Activated T-cell treated with anti-CD3 and anti-CD28 coated beads for 24 hours (primary cell): ENCODE results near the gene CAMK1D.

Experiments used
- DNase-seq: peaks from one replicate; pipeline ENCODE4 v3.0.0-alpha.2; 2020; ENCODE audit warnings: low read depth

CAMK1D gene

DNA sequence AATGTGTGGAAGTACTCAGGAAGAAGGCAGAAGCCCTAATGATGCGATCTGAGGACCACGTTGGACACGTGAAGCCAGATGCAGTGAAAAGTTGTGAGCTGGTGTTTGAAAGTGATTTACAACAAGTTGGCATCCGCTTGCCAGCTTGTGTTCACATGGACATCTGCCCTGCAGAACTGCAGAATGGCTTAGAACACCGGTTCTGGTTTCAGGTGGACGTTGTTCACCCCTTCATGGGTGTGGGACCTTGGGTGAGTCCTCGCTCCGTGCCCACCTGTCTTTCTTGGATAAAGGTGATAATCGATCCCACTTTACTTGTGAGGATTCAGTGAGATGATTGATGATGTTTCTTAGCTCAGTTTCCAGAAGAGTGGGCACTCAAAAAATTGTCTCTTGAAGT is 53.8 kb downstream of the CAMK1D start:
- DNase-seq: no peak

DNA sequence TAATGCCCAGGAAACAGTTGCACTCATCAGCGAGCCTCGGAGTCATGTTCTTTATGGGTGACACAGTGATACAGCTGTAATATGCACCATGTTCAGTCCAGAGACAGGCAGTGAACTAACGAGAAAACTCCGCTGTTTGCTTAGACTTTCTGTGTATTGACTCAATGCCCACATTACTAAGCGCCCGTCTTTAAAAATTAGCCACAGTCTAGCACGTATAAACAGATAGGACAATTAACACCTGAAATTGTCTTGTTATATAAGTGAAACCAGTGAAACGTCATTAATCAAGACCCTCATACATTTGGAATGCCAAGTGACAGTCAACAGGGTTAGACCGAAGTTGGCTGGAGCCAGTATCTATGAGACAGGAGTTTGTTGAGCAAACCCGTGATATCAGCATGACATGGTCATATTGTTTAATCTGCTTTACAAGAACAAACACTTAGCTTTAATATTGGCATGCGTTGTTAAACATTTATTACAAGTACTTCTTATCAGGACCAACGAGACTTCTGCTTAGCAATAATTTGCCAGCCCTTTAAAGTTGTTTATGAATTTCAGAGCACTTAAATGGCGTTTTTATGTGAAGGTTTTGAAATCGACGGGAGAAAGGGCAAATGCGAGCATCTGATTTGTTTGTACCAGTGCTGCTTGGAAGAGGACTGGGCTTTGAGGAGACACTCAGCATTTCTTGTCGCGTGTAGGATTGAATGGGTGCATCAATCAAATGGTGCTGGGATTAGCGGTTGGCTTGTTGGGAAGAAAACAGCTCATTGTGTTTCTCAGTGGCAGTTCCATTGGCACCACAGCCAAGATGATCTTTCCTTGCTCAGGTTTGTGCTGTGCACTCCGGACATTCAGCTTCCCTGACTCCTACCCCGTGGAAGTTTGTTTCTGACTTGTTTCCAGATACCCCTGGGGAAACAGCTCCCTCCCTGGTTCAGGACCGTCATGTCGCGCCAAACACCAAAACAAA is 56.3 kb downstream of the CAMK1D start:
- no peak for DNase-seq

DNA sequence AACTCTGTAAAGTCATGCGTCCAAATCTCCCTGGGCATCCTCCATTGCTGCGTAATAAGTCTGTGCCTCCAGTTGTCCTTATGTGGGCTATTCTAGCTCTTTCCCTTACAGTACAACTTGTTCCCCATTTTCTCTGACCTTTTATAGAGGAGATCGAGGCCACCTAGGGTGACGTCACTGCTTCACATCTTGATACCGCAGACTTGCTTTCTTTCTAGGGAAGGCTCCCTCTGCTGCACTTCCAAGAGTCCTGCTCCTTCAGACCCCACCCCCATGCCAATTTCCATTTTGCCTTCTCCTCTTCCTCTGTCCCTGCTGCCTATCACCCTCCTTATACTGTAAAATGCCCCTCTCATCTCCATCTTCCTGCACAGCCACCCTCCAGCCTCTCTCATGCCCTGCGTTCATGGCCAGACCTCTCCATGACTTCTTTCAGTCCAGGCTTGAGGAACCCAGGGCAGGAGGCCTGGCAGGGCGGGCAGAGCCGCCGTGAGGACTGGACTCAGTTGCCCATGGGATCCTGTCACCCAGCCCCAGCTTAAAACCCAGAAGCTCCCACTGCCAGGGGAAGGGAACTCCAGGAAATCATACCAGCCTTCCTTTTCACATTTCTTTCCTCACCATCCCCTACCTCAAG is 57.5 kb downstream of the CAMK1D start:
- DNase-seq: no peak

DNA sequence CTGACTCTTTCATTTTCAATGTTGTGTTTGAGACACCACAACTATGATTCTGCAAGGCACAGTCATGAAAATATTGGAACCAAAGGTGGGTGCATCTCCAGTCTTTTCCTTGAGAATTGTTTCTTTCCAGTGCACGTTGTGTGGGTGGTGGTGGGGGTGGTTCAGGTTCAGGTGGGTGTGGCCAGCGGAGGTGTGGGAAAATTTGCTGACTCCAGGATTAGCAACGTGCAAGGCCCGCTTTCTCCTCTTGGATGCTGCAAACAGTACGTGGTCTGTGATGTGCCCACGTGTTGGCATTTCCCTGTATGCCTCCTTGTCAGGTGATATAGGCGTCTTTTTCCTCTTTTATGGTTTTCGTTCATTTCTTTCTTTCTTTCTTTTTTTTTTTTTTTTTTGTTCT is 59.1 kb downstream of the CAMK1D start:
- DNase-seq: no peak

DNA sequence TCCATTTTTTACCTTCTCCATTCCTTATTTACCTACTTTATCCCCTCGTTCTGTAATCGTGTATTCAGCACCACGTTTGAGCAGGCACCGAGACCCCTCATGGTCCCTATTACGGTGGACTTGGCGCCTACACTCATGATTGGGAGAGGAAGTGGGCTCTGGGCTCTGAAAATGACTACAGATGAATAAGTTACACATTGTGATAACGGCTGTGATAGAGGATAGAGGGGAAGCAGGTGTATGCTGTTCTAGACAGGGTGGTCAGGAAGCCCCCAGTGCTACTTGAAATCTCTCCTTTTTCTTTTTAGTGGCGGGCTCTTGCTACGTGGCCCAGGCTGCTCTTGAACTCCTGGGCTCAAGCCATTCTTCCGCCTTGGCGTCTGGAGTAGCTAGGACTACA is 59.8 kb downstream of the CAMK1D start:
- no peak for DNase-seq

DNA sequence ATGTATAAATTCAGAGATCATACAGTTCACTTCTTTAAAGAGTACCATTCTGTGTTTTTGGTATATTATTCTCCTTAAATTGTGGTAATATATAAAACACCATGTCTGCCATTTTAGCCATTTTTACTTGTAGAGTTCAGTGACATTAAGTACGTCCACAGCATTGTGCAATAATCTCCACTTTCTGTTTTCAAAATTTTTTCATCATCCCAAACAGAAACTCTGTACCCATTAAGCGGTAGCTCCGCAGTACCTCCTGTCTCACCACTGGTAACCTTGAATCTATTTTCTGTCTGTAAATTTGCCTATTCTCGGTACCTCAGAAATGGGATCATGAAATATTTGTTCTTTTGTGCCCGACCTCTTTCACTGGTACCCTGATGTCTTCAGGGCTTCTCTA is 60.3 kb downstream of the CAMK1D start:
- DNase-seq: no peak

DNA sequence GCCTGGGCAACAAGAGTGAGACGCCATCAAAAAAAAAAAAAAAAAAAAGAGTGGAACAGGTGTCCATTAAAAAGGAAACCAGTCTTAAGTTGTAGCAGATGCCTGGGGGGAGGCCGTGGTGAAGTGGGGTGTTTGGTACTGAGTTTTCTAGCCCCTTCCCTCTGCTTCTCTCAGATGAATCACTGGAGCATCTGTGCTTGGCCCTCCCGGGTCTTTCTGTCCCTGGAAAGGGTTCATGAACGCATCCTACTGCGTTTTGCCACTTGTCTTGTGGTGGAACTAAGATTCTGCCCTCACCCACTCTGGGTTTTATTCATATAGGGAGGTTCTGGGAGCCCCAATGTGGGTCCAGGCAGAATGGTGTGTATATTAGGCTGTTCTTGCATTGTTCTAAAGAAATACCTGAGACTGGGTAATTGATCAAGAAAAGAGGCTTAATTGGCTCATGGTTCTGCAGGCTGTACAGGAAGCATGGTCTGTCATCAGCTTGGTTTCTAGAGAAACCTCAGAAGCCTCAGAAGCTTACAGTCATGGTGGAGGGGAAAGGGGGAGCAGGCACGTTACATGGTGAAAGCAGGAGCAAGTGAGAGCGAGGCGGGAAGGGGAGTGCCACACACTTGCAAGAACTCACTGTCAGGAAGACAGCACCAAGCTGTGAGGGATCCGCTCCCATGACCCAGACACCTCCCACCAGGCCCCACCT is 63.5 kb downstream of the CAMK1D start:
- peak; percentile 17 for DNase-seq

DNA sequence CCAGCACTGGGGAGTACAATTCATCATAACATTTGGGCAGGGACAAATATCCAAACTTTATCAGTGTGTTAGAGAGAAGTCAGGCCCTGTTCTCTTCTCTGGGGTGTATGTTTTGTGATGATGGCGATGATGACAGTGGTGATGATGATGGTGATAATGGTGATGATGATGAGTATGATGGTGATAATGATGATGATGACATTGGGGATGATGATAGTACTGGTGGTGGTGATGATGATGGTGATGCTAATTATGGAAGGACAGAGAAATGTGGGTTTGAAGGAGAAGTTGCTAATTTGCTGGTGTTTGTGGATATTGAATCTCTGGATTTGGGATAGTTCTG is 64.0 kb downstream of the CAMK1D start:
- DNase-seq: no peak

DNA sequence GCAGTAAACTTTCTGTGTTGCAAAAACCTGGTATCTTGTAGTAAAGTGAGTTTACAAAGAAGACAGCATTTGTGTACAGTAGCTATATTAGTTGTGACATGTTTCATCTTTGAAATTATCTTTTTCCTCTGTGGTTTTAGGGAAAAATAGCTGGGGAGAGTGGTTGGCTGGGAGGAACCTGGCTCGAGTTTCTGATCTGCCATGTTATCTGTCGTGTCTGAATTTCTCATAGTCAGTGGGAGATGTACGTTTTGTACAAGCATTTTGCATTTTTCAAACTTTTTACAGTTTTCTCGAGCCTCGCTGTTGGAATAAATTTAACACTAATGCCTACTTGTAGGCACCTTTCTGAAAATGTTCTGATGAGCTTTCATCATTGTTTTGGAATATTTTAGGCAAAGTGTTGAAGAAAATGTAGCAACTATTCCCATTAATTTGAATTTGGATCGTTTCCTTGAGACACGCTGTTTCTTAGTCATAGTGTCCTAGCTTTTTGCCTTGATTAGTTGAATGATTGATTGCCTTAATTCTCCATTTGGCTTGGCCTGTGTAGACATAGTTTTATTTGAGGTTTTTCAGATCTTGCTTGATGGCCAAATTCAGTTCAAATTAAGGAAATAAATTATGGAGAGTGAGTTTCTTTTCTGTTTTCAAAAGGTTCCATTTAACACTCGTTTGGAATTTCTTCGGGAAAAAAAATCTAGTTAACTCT is 65.1 kb downstream of the CAMK1D start:
- DNase-seq: no peak

DNA sequence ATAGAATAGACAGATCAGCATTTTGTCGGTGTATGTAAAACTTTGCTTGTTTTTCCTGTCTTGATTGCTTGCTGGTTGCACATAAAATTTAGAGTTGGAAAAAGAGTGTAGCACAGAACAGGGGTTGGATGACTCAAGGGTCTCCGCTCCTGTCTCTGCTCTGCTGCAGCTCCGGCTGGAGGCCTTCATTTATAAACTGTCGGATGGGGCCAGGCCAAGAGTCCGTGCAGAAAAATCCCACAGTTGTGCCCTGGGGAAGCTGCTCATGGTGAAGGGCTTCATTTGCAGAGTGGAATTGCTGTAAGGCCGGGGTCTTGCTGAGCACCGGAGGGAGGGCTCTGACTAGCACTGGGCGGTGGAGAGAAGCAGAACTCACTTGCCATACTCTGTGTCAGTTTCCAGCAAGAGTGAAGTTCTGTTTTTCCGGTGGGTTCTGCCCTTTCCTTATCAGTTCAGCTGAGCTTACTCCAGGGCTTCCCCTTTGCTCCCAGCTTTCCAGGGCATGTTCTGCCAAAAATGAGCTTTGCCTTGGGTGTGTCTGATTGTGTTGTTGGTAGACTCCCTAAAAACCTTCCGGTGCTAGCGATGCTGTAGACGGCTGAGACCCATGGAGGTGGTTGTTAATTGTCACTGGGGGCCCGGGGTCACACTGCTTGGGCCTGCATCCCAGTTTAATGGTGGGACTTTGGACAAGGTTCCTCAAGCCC is 67.2 kb downstream of the CAMK1D start:
- no peak for DNase-seq

DNA sequence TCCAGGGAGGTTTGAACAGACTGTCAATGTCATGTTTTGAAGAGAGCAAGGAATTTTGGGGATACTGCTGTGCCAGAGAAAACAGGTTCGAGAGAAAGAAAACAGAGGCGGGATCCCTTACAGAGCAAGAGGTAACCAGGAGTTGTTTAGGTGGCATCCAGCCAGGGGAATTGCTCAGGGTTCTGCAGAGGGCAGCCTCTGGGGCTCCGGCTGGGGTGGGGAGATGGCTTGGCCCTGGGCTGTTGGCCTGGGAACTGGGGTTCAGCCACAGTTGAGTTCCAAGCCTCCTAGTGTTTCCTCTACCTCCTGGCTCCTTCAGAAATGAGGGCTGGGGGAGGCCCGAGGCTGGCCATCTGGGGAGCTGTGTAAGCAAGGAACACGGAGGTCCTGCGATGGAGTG is 68.0 kb downstream of the CAMK1D start:
- no peak for DNase-seq

DNA sequence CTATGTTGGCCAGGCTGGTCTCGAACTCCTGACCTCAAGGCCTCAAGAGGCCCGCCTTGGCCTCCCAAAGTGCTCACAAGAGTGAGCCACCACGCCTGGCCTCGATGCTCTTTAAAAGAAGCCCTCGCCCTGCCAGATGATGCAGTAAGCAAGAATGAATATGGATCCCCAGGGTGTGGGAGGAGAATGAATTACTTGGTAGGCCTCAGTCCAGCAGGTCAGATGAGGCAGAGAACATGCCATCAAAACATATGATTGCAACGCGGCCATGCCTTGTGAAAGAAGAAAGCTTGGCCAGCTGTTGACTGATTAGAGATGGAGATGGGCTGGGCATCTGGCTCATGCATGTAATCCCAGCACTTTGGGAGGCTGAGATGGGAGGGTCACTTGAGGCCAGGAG is 68.7 kb downstream of the CAMK1D start:
- no peak for DNase-seq

DNA sequence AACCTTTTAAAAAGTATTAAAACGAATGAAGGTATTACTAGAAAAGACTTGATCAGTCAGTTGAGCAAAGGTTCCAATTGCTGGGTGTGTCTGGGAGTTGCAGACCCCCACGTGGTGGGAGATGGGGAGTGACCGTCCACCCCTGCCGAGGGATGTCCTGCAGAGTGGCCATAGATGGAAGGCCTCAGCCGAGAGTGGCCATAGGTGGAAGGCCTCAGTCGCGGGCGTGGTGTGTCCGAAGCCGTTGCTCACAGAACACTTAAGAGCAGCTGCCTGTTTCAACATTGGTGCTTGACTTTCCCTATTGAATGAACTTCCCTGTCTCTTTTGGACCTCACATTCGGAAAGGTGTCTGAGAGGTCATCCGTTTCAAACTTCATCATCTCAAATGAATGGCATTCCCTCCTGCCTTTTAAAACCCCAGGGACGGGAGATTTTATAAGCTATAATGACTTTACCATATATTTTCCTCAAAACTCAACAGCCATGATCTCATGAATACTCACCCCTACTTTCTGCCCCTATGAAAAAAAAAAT is 69.4 kb downstream of the CAMK1D start:
- DNase-seq: no peak

DNA sequence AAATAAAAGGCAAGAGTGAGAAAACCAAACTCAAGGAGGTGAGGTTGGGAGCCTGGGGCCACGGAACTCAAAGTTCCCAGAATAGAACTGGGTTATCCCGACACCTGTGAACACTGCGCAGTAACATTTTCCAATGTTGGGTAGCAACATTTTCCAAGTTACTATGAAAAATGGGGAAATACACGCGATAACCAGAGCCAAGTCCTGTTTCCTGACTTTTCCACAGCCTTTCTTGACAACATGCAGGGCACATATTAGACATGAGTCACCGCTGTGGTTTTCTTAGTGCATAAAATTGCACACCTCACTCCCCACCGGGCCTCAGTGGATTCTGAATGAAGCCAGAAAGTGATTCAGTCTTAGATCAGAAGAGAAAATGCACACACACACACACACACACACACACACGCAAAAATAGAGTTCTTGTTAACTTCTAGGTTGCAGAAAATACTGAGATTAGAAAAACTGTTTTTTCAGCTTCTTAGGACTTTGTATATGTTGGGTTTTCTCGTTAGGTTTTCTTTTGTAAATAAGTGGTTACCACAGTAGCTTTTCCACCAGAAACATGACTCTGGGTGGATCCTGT is 70.0 kb downstream of the CAMK1D start:
- DNase-seq: peak; percentile 67

DNA sequence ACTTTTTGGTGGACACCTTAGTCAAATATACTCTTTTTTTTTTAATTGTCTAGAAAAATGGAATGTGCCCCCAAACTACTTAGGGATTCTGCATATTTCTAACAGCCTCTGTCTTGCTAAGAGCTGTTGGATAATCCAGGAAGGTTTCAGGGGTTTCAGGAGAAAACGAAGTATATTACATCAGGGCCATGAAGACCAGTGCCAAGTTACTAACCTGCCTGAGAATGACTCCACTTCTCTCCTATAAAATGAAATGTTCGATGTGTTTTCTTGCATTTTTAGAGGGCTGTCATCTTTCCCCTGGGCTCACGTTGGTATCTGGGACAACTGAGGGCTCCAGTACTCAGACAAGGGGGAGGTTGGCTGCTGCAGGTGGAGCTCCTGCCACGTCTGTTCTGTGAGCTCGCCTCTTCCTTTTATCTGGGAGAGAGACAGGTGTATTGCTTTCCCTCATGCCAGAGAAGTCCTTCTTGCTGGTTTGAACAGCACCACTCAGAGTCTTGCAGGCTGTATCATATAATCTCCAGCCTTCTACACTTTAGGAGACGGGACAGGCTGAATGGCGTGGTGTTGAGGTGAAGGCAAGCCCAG is 71.3 kb downstream of the CAMK1D start:
- no peak for DNase-seq

DNA sequence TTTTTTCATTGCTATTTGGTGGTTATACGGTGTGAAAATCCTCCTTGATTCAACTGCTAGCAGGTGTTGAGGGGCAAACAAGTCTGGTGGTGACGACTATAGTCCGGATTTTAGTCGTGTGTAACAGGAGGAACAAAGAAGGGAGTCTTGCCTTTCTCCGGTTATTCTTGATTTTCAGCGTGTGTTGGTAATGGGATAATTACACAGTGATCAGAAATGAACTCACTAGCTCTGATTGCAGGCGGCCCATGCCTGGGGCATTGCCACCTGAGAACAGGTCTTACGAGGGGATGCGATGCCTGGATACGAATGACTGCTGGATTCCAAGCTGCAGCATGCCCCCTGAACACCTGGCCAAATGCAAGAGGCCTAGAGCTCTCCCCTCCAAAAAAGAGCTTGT is 72.8 kb downstream of the CAMK1D start:
- DNase-seq: no peak

DNA sequence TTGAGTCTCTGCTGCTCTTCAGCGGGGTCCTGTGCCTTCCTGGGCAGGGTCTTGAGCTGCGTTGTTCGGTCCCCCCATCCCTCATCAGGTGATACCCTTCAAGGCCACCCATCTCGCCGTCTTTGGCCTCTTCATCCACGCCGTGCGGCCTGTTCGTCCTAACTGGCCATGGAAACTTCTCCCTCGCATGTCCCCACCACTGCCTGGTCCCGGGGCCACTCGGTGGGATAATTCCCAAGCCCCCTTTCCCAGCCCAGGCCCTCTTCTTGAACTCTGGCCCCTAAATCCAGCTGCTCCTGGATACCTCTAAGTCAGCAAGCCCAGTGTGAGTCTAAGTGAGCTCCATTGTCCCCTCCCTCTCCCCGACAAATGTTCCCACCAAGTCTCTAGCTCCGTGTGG is 74.5 kb downstream of the CAMK1D start:
- DNase-seq: no peak

DNA sequence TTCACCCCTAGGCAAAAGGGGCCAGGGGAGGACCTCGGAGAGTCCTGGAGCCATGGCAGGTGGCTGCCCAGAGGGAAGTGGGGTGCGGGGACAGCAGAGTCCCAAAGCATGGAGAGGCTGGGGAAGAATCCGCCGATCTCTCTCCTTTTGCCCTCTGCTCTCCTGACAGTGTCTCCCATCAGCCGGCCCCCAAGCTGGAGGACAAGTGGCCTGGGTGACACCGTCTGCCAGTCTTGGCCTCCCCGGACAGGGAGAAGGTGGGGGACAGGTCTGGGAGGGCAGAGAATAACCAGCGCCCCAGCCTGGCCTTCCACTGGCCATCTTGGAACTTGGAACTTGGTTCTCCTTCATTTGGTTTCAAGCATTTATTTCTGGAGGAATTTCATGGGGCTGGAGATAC is 77.9 kb downstream of the CAMK1D start:
- DNase-seq: no peak

DNA sequence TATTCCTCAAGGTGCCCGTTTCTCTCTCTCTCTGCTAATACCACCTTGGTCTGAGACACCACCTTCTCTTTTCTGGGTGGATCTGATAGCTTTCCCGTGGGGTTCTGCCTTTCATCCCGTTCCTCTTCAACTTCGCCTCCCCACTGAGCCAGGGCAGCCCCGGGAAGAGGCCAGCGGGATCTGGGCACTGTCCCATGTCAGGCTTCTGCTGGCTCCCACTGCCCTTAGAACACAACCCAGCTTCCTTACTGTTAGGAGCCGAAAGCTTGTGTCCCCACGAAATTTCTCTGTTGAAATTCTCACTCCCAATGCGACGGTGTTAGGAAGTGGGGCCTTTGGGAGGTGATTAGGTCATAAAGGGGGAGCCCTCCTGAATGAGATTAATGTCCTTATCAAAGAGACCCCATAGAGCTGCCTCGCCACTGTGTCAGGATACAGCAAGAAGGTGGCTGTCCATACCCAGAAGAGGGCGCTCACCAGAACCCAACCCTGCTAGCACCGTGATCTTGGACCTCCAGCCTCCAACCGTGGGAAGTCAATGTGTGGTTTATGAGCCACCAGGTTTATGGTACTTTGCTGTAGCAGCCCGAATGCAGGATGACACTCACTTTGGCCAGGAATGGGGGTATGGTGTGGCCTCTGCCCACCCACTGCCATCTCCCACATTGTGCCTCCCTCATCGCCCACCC is 79.2 kb downstream of the CAMK1D start:
- DNase-seq: no peak

DNA sequence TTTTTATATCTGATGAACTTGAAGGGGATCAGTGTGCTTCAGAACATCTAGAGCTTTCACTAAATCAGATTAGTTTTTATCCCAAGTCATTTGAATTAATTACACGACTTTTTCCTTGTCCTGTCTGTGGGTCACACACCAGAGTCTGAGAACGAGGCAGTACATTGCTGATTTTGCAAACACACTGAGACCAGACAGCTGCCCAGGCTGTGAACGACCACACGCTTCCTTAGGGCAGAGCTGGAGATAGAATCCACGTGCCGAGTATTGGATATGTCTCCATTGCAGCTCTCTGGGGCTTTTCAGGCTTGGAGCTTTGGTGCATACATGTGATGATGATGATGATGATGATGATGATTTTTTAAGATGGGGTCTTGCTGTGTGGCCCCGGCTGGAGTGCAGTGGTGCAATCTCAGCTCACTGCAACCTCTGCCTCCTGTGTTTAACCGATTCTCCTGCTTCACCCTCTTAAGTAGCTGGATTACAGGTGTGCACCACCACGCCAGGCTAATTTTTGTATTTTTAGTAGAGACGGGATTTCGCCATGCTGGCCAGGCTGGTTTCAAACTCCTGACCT is 81.1 kb downstream of the CAMK1D start:
- DNase-seq: no peak
